HG03457 (cell line): ENCODE measurements around the gene CCDC28A.
"Not testable (repeated sequence)": the region's sequence is repeated elsewhere in the genome, so short reads cannot be mapped to it uniquely, and the experiment has no call there.

Source experiments
- ATAC-seq: cut with Tn5 transposase; IDR thresholded peaks from one replicate; pipeline ENCODE4 v1.9.1; 2021; ENCODE audit warnings: moderate number of reproducible peaks; ENCODE audit not compliant: unreplicated experiment

The CCDC28A gene

DNA sequence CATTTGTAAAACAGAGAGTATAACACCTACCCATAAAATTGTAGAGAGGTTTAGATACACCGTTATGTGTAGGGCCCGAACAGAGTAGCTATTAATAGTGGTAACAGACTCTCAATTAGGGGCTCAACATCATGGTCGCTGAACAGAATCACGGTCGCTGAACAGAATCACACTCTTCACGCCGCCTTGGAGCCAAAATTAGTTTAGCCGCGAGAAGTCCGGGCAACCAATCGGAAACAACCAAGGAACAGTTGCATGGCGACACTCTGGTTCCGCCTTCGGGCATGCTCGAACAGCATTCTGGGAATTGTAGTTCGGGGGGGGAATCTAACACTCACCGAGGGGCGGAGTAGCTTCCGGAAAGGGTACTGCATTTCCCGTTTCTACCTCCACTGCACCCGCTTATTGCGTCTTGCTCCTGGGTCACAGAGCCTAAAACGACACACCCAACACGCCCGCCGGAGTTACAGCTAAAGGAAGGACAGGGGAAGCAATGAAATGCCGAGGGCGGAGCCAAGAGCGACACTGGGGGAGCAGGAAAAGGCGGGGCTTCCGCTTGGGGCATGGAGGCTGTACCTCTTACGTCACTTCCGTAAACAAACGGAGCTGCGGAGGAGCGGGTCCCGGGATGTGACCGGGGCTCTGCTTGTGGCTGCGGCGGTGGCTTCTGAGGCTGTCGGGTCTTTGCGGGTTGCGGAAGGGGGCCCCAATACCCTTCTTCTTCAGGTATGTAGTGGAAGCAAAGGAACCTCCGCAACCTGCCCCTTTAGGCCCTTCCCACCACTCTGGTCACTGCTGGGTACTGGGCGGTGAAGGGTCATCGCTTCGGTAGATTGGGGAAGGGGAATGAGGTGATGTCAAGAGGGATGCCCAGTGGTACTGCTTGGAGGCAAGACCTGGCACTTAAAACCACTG, at the start of gene CCDC28A:
CCDC28A (plus strand) TSS at position 593 of the 915 bp plus-strand sequence. CDS start 2,352 bp downstream, outside the sequence.
- ATAC-seq: peak; percentile 92

DNA sequence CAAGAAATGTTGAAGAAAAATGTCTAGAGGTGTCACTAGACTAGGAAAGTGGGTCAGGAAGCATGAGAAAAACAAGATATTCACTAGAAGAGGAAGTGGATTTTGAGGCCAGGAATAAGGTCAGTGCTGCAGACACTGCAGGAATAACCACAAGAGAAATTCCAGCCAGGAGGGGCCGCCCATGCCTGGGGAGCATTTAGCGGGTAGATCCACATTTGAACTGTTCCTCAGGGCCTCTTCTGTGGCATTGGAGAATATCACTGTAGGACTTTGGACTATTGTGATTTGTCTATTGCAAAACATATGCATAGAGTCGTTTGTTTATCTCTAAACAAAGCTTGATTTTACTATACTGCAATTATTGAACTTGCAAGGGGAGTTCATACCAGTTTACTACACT, 49.6 kb upstream of the CCDC28A start:
- ATAC-seq: no peak

DNA sequence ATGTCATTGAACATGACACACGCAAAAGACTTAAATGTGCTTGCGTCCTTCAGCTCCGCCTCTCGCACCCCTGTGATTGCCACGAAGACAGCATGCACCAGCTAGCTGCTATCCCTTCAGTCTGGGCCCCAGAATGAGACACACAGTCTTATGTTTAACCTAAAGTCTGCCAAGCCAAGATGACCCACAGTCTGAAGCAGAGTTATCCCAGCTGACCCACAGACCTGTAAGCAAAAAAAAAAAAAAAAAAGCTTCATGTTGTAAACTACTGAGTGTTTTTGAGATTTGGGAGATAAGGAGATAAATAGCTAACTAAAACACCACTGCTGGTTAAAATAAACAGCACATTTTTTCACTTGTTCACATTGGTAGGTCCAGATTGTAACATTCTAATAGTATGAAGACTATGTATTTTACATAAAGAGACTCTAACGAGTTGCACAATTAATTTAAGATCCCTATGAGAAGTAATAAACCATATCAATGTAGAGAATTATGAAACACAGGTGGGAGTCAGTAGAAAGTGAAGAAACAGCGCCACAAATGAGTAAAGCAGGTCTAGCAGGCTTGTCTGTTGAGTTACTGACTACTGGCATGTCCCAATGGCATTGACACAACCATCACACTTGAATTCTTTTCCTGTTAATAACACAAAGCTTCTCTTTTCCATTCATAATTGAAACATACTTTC, 47.4 kb upstream of the CCDC28A start:
- ATAC-seq: no peak

DNA sequence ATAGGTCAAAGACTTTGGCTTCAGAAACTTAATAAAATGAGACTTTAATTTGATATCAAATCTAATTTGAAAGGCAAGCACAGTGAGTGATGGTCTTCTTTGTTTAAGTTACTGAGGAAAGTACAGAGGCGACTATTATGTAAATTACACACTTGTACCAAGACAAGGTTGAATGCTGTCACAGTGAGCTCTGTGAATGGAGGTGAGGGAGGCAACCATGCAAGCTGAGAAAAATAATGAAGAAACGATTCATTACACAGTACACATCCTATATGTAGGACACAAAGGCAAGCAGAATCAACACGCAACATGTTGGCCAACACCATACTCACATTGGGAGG, 46.8 kb upstream of the CCDC28A start:
- no peak for ATAC-seq

DNA sequence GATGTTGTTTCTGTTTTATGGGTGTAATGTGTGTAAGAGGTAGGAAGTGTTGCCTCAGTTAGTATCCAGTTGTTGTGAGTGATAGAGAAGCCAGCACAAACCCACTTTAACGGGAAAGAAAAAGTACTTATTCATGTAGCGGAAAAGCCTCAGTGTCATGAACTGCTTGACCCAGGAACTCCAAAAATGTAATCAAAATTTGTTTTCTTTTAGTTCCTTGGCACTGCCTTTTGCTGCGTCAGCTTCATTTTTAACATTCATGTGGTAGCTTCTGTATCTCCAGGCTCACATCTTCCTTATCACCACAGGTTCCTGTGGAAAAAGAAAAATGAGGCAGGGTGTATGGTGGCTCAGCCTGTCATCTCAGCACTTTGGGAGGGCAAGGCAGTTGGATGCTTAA, 46.4 kb upstream of the CCDC28A start:
- no peak for ATAC-seq

DNA sequence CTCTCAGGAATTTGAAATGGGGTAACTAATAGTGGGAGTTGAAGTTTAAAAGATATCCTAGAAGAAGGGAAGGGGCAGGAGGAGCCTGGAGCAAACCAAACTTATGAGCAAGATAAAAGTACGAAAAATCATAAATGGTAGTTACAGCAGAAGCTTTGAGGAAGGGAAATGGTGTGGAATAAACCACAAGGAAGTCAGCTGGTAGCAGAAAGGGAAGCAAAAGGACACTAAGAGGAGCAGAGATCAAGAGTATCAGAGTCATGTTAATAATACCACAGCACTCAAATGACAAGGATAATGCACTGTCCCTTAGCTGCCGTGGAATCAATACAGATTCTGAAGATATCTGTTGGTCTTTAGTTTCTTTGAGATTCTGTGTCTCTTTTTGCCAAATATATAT, 44.9 kb upstream of the CCDC28A start:
- no peak for ATAC-seq

DNA sequence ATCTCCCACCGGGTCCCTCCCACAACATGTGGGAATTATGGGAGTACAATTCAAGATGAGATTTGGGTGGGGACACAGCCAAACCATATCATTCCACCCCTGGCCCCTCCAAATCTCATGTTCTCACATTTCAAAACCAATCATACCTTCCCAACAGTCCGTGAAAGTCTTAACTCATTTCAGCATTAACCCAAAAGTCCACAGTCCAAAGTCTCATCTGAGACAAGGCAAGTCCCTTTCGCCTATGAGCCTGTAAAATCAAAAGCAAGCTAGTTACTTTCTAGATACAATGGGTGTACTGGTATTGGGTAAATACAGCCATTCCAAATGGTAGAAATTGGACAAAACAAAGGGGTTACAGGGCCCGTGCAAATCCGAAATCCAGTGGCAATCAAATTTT, 43.5 kb upstream of the CCDC28A start:
- not testable (repeated sequence) for ATAC-seq

DNA sequence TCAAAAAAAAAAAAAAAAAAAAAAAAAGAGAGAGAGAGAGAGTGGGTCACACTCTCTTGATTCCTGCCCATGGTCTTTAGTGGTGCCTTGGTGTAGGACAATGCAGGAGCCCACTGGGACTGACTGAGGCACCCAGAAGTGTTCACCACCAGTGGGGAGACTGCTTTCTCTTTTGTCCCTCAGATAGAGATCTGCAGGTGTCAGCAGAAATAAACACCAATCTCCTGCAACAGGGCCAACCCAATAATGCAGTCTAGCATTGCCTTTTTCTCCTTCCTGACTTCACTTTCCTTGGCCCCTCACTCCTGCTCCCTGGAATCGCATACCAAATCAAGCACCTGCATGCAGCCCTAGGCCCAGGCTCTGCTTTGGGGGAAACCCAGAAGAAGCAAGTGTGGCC, 39.0 kb upstream of the CCDC28A start:
- no peak for ATAC-seq

DNA sequence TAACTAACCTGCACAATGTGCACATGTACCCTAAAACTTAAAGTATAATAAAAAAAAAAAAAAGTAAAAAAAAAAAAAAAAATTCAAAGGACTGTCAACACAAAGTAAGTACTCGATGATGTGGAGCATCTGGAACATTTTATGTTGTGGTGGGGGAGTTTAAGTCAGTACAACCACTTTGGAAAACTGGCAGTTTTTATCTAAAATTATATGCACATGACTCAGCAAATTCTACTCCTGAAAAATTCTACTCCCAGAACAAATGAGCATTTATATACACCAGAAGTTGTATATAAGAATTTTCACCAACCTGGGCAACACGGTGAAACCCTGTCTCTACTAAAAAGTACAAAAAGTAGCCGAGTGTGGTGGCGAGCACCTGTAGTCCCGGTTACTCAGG, 36.9 kb upstream of the CCDC28A start:
- ATAC-seq: no peak

DNA sequence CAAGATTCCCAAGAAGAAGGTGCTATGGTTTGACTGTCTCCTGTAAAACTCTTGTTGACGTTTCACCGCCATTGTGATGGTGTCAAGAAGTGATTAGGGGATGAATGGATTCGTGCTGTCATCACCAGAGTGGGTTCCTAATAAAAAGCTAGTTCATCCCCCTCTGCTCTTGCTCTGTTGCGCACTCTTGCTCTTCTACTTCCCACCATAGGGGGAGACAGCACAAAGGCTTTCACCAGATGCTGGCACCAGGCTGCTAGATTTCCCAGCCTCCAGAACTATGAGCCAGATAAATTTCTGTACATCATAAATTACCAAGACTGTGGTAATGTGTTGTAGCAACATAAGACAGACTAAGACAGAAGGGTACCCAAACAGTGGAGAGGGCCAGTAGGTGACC, 21.6 kb upstream of the CCDC28A start:
- no peak for ATAC-seq

DNA sequence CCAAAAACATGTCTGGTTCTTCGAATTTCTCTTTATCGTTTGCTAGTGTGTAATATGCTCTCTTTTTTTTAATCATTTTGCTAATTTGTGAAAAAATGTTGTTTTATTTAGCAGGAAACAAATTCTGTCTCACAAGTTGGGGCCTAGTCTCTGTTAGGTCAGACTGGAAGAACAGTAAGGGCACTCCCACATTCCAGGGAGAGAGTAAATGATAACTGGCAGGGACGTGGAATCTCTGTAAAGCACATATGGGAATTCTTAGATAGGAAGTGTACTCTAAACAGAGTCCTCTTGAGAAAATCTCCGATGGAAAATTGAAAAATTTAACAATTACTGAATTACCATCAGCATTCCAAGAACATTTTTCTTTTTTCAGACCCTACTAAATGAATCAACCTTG, 16.4 kb upstream of the CCDC28A start:
- no peak for ATAC-seq

DNA sequence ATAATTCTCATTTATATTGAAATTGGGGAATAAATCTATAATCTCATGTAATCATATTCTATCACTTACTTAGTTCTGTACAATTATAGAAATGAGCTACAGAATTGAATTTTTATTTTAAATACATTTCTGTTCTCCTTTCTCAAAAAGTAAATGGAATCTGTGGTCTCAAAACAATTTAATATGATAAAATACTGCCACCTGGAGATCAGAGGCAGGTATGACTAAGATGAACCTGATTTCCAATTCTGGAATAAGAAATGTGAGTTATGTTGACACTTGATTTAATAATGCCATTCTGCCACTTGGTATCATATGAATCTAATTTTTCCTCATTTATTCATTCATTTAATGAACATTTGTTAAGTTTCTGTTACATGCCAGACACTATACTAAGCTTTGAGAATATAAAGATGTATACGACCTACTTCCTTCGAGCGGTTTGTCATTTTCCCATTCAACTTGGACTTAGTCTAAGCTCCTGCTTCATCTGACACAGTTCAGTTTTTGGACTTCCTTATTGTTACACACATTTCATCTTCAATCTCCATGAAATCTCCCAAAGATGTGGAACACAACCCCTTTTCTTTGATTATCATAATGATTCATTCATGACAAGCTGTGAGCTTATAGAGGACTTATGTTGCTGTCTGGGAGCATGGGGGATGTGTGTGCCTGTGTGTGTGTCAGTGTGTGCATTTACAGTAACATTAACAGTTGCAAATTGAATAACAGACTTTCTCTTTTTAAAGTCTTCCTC, 7.5 kb upstream of the CCDC28A start:
- no peak for ATAC-seq

DNA sequence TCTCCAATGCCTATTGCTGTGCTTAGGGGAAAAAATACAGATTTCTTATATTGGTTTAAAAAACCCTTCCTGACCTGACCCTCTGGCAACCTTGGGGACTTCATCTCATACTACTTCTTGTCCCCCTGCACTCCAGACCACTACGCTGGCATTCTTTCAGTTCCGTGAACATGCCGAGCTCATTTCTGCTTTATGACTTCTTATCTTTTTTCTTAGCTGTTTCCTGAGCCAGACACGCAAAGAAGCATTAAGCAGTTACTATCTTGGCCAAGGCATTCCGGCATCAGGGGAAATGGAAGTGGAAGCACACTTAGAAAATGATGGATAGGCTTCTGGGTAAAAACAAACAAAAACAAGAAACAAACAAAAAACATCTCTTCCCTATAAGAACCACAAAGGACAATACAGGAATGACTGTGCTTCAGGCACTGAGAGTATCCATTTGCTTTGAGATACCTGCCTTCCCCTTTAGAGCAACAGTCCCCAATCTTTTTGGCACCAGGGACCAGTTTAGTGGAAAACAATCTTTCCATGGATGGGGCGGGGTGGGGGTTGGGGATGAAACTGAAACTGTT, 4.4 kb upstream of the CCDC28A start:
- no peak for ATAC-seq

DNA sequence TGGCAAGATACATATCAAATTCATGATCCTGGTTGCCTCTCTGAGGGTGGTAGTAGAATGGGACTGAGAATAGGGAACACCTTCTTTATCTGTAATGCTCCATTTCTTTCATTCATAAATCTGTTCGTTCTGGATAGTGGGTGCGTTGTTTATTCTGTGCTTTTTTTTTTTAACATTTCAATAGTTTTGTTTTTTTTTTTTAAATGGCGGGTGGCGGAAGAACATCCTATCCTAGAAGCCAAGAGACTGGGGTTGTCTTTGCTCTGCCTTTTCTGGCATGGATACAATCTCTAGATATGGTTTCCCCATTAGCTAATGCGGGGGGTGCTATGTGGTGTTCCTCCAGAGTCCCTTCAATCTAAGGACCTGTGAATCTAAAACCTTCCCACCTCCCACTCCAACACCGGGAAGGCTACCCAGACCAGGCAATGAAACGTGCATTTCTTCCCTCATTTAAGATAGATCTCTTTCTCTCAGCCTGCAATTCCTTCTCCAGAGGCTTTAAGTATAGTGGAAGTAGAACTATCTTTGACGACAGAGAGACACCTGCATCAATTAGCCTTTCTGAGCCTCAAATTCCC, 883 bp upstream of the CCDC28A start:
- peak; percentile 0 for ATAC-seq

DNA sequence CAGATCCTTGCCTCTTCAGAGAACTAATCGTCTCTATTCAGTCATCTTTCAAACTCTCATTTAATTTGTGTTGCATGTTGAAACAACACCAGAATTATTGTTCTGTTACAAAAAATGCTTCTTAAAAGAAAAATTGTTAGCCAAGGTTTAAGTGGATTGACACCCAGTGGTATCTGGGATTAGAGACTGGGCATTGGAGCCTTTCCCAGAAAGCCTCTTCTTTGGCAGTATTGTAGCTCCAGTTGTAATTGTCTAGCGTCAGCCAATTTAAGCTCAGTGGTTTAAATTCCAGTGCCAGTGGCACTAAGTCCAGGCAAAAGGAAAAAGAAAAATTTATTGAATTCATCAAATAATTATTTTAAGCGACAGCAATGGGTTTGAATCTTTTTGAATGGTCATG, 801 bp downstream of the CCDC28A start:
- no peak for ATAC-seq

DNA sequence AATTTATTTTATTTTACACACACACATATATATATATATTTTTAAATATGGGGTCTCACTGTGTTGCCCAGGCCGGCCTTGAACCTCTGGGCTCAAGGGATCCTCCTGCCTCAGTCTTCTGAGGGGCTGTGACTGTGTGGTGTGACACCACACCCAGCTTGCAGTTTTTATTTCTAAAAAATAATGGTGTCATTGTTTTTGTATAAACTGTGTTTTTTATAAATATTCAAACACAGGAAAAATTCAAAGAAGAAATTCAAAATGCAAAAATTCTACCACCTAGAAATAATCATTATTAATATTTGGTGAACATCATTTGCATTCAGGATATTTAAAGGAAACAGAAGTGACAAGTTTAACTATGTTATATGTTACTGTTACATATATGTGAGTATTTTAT, 3.1 kb downstream of the CCDC28A start:
- no peak for ATAC-seq

DNA sequence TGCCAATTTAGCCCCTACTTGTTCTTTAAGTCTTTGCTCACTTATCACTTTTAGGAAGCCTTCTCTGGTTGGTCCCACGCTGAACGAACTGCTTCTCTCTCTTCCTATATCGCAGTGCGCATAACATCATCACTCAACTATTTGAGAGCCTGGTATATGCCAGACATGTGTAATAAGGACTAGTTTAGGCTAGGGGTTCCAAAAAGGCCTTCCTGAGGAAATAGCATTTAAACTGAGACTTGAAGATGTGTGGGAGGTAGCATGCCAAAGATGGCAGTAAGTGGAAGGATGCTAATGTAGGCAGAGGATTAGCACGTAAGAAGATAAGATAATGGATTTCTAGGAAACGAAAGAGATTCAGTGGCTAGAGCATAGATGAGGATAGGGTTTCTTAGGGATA, 4.8 kb downstream of the CCDC28A start:
- no peak for ATAC-seq

DNA sequence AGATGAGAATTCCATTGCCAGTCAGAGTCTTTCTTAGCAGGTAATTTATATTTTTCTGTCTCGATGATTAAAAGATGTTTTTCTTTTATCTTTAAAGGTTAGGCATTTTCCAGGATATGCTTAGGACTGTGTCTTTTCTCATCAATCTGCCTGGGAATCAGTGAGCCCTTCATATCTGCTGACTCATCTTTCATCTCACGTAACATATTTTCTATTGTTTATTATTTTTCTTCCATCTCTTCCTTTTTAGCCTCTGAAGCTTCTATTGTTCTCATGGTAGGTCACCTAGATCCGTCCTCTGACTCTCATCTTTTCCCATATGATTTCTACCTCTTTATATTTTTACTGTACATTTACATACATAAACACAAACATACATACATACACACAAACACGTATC, 8.7 kb downstream of the CCDC28A start:
- no peak for ATAC-seq

DNA sequence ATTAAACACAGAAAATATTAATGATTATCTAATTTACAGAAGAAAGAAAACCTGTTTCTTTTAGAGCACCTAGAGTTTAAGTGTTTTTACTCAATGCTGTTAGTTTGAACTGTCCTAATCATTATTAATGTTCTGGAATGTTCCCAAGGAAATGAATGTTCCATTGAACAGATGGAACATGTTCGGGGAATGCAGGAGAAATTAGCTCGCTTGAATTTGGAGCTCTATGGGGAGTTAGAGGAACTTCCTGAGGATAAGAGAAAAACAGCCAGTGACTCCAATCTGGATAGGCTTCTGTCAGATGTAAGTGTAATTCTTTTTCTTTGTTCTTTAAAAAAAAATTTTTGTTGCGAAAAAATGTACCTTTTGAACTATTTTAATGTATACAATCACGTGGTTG, 11.5 kb downstream of the CCDC28A start:
- no peak for ATAC-seq

DNA sequence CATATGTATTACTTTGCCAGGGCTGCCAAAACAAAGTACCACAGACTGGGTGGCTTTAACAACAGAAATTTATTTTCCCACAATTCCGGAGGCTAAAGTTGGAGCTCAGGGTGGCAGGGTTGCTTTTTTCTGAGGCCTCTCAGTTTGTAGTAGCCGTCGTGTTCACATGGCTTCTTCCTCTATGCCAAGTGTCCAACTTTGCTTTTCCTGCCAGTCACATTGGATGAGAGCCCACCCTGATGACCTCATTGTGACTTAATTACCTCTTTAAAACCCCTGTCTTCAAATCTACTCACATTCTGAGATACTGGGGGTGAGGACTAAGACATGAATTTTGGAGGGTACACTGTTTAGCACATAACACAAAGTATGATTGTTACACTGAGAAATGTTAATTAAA, 12.4 kb downstream of the CCDC28A start:
- no peak for ATAC-seq

DNA sequence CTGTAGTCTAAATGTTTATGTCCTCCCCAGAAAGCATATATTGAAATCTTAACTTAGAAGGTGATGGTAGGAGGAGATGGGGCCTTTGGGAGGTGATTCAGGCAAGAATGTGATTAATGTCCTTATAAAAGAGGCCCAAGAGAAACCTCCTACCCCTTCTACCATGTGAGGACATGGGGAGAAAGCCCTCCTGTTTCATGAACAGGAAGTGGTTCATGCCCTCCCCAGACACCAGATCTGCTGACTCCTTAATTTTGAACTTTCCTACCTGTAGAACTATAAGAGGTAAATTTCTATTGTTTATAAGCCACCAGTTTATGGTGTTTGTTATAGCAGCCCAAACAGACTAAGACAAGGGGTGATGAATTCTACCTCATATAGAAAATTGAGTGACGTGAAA, 13.6 kb downstream of the CCDC28A start:
- no peak for ATAC-seq
